Upper lobe of left lung (tissue), 6 donors: ENCODE data around the gene C1QTNF5. TPM values are rescaled to one million over a fixed set of nuclear protein-coding genes. Genes with fewer than 3 reads are reported as not detected.

Source experiments
- ATAC-seq, 2 donors: fragments of 200-7000 bp; cut with Tn5 transposase; one replicate each; pipeline ENCODE4 v1.9.1; 2022; ENCODE audit warnings: mild to moderate bottlenecking in 2 of 2, moderate library complexity in 2 of 2; ENCODE audit not compliant: low FRiP score in 2 of 2
- DNase-seq, 2 donors: peaks; one replicate each; pipeline ENCODE4 v3.0.0-alpha.2; 2019 to 2020
- H3K27ac ChIP-seq, 4 donors: fragments of 200-600 bp; sonication (generic); one replicate each; pipeline ENCODE4 v1.5.1; 2016 to 2019
- H3K27me3 ChIP-seq, 4 donors: fragments of 200-600 bp; sonication (generic); one replicate each; pipeline ENCODE4 v1.5.1; 2017 to 2019
- H3K36me3 ChIP-seq, 4 donors: fragments of 200-600 bp; sonication (generic); one replicate each; pipeline ENCODE4 v1.5.1; 2016 to 2019
- H3K4me1 ChIP-seq, 4 donors: fragments of 200-600 bp; sonication (generic); one replicate each; pipeline ENCODE4 v1.5.1; 2018 to 2019
- H3K4me3 ChIP-seq, 4 donors: fragments of 200-600 bp; sonication (generic); one replicate each; pipeline ENCODE4 v1.5.1; 2017 to 2019; ENCODE audit warnings: mild to moderate bottlenecking in 2 of 4, moderate library complexity in 1 of 4
- H3K9me3 ChIP-seq, 4 donors: fragments of 200-600 bp; sonication (generic); one replicate each; pipeline ENCODE4 v1.5.1; 2018 to 2019
- CTCF ChIP-seq, 6 experiments: fragments of 450-650 bp in 4 of 6; fragments of 200-600 bp in 2 of 6; sonication (generic) in 2 of 6; IDR thresholded peaks; one replicate each; pipeline ENCODE4 v1.5.1; 2016 to 2019; ENCODE audit warnings: antibody characterized with exemption in 6 of 6
- EP300 ChIP-seq, 4 donors: sonication (generic); formaldehyde crosslinking; IDR thresholded peaks; one replicate each; pipeline ENCODE4 v1.5.1; 2017; ENCODE audit warnings: antibody characterized with exemption in 4 of 4, control low read depth in 2 of 4
- POLR2A ChIP-seq, 4 donors: fragments of 450-650 bp; IDR thresholded peaks; one replicate each; pipeline ENCODE4 v1.5.1; 2016 to 2017; ENCODE audit warnings: antibody characterized with exemption in 4 of 4, mild to moderate bottlenecking in 2 of 4
- POLR2AphosphoS5 ChIP-seq, 2 donors: sonication (generic); formaldehyde crosslinking; IDR thresholded peaks; one replicate each; pipeline ENCODE4 v1.5.1; 2017; ENCODE audit warnings: antibody characterized with exemption in 2 of 2
- WGBS, 2 donors: methylation state at CpG; one replicate each; pipeline ENCODE4 v1.1.5; 2017 to 2018; 5-methylcytosine and 5-hydroxymethylcytosine counted together
- total RNA-seq, 6 donors: library from RNA; depleted of rRNA in 4 of 6; stranded (reverse); fragments of >200 nt in 4 of 6; gene quantifications; one replicate each; pipeline versions ENCODE4 v1.1.0 to v1.2.1, GENCODE V29; 2016 to 2021
- donor health status: DM: no; HTN: no; CAD: no; lungs with moderate emphysema.
- donor health status: DM: no; HTN: yes; CAD: no; lungs with severe emphysema.

The C1QTNF5 gene
- total RNA-seq, 6 donors from 2014 or later = 10.5 to 57.2 (median 26.4) TPM

GRCh38 chr11:119365071-119365591 is 24.4 kb upstream of the C1QTNF5 start:
- H3K27ac ChIP-seq = peak overlapping the region in 1 of 4 donors; percentile 21
- 82 to 85% methylated on average over 6 of the region's 6 CpGs for WGBS, 2 donors

GRCh38 chr11:119363851-119364590 is 23.3 kb upstream of the C1QTNF5 start:
- H3K27ac ChIP-seq = peak overlapping the region in 3 of 4 donors; percentile 40 to 67 (median 46)
- WGBS, 2 donors = 8% methylated on average over 18 of the region's 88 CpGs; no CpG with 5 or more reads in 1 of the 2 donors
- TF ChIP-seq EP300 (IDR thresholded peaks at IDR 0.05) = no peak
- TF ChIP-seq POLR2A (IDR thresholded peaks at IDR 0.05) = peak in 1 of 4 donors; percentile 21

More at GRCh38 chr11:119365071-119365591, 24.4 kb upstream of the C1QTNF5 start:
- Histone ChIP-seq H3K4me3 (no peak overlapping the region), H3K27me3 (peaks cover 0 to 12% (median 1%) of the 10 kb centered on the region in 4 donors), H3K9me3 (no peaks in the 10 kb centered on the region), H3K4me1 (peaks cover 24 to 56% (median 44%) of the 10 kb centered on the region in 4 donors), H3K36me3 (no peaks in the 10 kb centered on the region)
- no peak for DNase-seq
- ATAC-seq = no peak
- no peak for TF ChIP-seq CTCF (IDR thresholded peaks at IDR 0.05)
- no peak for TF ChIP-seq POLR2A (IDR thresholded peaks at IDR 0.05)
- no peak for TF ChIP-seq POLR2AphosphoS5 (IDR thresholded peaks at IDR 0.05)
- no peak for TF ChIP-seq EP300 (IDR thresholded peaks at IDR 0.05)

DNA sequence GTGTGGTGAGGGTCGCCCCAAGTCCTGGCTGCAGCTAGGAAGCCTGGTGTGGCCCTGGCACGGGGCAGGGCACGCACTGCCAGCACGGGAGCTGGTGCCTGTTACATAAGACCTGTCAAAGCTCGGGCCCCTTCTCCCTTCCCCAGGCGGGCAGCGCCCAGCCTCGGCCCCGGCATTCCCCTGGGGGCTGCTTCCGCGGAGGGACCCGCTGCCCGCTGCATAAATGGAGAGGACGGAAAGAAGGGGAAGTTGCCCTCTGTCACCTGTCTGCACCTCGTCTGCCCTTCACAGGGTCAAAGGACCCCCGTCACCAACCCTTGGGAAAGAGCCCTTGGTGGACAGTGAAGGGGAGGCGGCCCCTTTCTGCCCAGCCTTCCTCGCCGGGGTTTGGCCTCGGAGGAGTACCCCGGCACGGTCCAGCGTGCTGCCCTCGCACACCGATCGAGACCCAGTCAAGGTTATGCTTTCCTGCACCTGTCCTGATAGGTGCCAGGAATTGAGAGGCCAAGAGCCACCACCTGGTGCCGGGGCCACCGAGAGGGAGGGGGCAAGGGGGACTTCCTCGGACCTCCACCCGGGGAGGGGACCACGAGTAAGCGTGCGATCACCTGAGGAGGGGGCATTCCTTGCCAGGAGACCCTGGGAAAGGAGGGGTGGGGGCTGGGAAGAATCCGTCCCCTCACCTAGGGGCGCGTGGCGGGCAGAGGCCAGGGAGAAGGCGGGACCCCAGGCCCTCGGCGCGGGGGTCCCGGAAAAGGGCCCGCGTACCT is 22.6 kb upstream of the C1QTNF5 start:
- Histone ChIP-seq H3K27ac (peak overlapping the region in 3 of 4 donors; percentile 40 to 67 (median 46)), H3K27me3 (peaks cover 0 to 12% (median 1%) of the 10 kb centered on the region in 4 donors), H3K9me3 (no peaks in the 10 kb centered on the region), H3K4me3 (peak overlapping the region in 3 of 4 donors; percentile 47 to 57 (median 57)), H3K36me3 (no peaks in the 10 kb centered on the region), H3K4me1 (peaks cover 15 to 42% (median 27%) of the 10 kb centered on the region in 4 donors)
- ATAC-seq (no peak), DNase-seq (peak in 1 of 2 donors; percentile 83)
- TF ChIP-seq CTCF (IDR thresholded peaks at IDR 0.05) (no peak), POLR2AphosphoS5 (IDR thresholded peaks at IDR 0.05) (no peak), EP300 (IDR thresholded peaks at IDR 0.05) (no peak), POLR2A (IDR thresholded peaks at IDR 0.05) (no peak)
- 55 to 75% methylated on average over 16 to 44 of the region's 44 CpGs for WGBS, 2 donors

More at GRCh38 chr11:119363851-119364590, 23.3 kb upstream of the C1QTNF5 start:
- peaks cover 0 to 12% (median 1%) of the 10 kb centered on the region in 4 donors for H3K27me3 ChIP-seq
- H3K36me3 ChIP-seq = no peaks in the 10 kb centered on the region
- peak overlapping the region in 3 of 4 donors; percentile 47 to 57 (median 57) for H3K4me3 ChIP-seq
- H3K4me1 ChIP-seq = peaks cover 23 to 49% (median 35%) of the 10 kb centered on the region in 4 donors
- peak in 1 of 2 donors; percentile 87 for ATAC-seq
- DNase-seq = peak; percentile 55 to 94
- H3K9me3 ChIP-seq = no peaks in the 10 kb centered on the region

DNA sequence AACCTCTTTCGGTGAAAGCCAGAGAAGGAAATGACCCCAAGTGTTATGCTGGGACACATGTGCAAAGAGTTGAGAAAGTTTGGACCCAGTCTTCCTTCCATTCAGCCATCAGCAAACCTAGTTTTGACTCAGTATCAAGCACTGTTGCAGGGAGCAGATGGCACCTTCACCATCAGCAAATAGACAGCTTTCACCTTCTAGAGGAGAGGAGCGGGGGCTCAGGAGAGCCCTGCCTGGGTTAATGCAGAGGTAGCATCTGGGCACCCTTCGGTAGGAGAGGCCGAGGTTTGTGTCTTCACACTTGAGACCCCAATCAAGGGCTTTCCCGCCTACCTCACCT is 22.0 kb upstream of the C1QTNF5 start:
- TF ChIP-seq POLR2AphosphoS5 (IDR thresholded peaks at IDR 0.05) (no peak), EP300 (IDR thresholded peaks at IDR 0.05) (no peak), POLR2A (IDR thresholded peaks at IDR 0.05) (no peak), CTCF (IDR thresholded peaks at IDR 0.05) (no peak)
- Histone ChIP-seq H3K9me3 (no peaks in the 10 kb centered on the region), H3K27me3 (peaks cover 0 to 12% (median 1%) of the 10 kb centered on the region in 4 donors), H3K4me3 (peak overlapping the region in 1 of 4 donors; percentile 57), H3K36me3 (no peaks in the 10 kb centered on the region), H3K4me1 (peaks cover 12 to 42% (median 26%) of the 10 kb centered on the region in 4 donors), H3K27ac (peak overlapping the region in 1 of 4 donors; percentile 19)
- WGBS, 2 donors = 80 to 96% methylated on average over 1 to 4 of the region's 5 CpGs
- no peak for ATAC-seq
- no peak for DNase-seq
